ENCODE data around the gene CPEB4. TPM values are rescaled to one million over a fixed set of nuclear protein-coding genes. Genes with fewer than 3 reads are reported as not detected.

The CPEB4 gene
- total RNA-seq, 1 experiment from 2014 or later: 27.7 TPM

DNA sequence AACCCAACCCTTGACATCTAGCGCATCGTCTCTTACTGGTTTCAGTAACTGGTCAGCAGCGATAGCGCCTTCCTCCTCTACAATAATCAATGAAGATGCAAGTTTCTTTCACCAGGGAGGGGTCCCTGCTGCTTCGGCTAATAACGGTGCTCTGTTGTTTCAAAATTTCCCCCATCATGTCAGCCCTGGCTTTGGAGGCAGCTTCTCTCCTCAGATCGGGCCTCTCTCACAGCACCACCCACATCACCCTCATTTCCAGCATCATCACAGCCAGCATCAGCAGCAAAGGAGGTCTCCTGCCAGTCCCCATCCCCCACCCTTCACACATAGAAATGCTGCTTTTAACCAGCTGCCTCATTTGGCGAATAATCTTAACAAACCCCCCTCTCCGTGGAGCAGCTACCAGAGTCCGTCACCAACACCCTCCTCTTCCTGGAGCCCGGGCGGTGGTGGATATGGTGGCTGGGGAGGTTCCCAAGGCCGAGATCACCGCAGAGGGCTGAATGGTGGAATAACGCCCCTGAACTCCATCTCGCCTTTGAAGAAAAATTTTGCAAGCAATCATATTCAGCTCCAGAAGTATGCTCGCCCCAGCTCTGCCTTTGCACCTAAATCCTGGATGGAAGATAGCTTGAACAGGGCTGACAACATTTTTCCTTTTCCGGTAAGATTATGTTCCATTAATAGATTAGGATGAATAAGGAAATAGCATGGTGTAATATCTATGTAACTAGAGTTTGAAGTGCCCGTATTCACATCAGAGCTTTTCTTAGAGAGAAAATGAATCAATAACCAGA is 2.2 kb downstream of the CPEB4 start:
- Histone ChIP-seq H3K4me3 (ENCODE audit: low read depth in 2 of 2, low read length in 2 of 2) (peak overlapping the region; percentile 44 to 84), H3K27me3 (ENCODE audit: control insufficient read depth, insufficient read depth, low read length) (no peaks in the 10 kb centered on the region), H3K27ac (ENCODE audit: low read length) (peak overlapping the region; percentile 65), H3K4me1 (ENCODE audit: control insufficient read depth, insufficient read depth, low read length) (peaks cover 23% of the 10 kb centered on the region), H3K9me3 (ENCODE audit: control insufficient read depth, insufficient read depth, low read depth, low read length) (no peaks in the 10 kb centered on the region), H3K36me3 (ENCODE audit: control insufficient read depth, insufficient read depth, low read length) (peaks cover 2% of the 10 kb centered on the region; the same call in 1 of the 2 replicates)
- in situ Hi-C loops (cut with HindIII; ENCODE audit: low pct_unique_long_range_greater_than_20kb, low sequenced_read_pairs) (no loop called here), intact Hi-C loops (cut with micrococcal nuclease; ENCODE audit: unreplicated experiment) (no loop called here)
- TF ChIP-seq SIN3A (IDR thresholded peaks at IDR 0.05; ENCODE audit: borderline replicate concordance, insufficient read depth, low read depth, low read length) (no peak), TCF7L2 (IDR thresholded peaks at IDR 0.05; ENCODE audit: low read depth, low read length) (no peak)
- TF ChIP-seq, protein P1, sequence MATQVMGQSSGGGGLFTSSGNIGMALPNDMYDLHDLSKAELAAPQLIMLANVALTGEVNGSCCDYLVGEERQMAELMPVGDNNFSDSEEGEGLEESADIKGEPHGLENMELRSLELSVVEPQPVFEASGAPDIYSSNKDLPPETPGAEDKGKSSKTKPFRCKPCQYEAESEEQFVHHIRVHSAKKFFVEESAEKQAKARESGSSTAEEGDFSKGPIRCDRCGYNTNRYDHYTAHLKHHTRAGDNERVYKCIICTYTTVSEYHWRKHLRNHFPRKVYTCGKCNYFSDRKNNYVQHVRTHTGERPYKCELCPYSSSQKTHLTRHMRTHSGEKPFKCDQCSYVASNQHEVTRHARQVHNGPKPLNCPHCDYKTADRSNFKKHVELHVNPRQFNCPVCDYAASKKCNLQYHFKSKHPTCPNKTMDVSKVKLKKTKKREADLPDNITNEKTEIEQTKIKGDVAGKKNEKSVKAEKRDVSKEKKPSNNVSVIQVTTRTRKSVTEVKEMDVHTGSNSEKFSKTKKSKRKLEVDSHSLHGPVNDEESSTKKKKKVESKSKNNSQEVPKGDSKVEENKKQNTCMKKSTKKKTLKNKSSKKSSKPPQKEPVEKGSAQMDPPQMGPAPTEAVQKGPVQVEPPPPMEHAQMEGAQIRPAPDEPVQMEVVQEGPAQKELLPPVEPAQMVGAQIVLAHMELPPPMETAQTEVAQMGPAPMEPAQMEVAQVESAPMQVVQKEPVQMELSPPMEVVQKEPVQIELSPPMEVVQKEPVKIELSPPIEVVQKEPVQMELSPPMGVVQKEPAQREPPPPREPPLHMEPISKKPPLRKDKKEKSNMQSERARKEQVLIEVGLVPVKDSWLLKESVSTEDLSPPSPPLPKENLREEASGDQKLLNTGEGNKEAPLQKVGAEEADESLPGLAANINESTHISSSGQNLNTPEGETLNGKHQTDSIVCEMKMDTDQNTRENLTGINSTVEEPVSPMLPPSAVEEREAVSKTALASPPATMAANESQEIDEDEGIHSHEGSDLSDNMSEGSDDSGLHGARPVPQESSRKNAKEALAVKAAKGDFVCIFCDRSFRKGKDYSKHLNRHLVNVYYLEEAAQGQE (IDR thresholded peaks at IDR 0.05; ENCODE audit: insufficient read depth in 1 of 2, low read depth in 2 of 2, low read length in 1 of 2): no peak
- TF ChIP-seq, protein P2, sequence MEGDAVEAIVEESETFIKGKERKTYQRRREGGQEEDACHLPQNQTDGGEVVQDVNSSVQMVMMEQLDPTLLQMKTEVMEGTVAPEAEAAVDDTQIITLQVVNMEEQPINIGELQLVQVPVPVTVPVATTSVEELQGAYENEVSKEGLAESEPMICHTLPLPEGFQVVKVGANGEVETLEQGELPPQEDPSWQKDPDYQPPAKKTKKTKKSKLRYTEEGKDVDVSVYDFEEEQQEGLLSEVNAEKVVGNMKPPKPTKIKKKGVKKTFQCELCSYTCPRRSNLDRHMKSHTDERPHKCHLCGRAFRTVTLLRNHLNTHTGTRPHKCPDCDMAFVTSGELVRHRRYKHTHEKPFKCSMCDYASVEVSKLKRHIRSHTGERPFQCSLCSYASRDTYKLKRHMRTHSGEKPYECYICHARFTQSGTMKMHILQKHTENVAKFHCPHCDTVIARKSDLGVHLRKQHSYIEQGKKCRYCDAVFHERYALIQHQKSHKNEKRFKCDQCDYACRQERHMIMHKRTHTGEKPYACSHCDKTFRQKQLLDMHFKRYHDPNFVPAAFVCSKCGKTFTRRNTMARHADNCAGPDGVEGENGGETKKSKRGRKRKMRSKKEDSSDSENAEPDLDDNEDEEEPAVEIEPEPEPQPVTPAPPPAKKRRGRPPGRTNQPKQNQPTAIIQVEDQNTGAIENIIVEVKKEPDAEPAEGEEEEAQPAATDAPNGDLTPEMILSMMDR (IDR thresholded peaks at IDR 0.05): no peak
- peak; percentile 52 for DNase-seq (ENCODE audit: low read depth, low spot score)
- CTCF ChIA-PET: interaction anchor here (0.8 kb wide), 1 partner anchor 9 kb away, joined by 4 read pairs; no protein-coding TSS in a partner anchor
- no TSS peak for BruUV-seq (replicated peaks)
- ATAC-seq: no peak
- POLR2A ChIA-PET: no interaction called here

- ATAC-seq (no peak), DNase-seq (ENCODE audit: low read depth, low spot score) (no peak)
- peaks cover 2% of the 10 kb centered on the region; the same call in 1 of the 2 replicates for H3K36me3 ChIP-seq (ENCODE audit: control insufficient read depth, insufficient read depth, low read length)
- in situ Hi-C loops (cut with HindIII; ENCODE audit: low pct_unique_long_range_greater_than_20kb, low sequenced_read_pairs): no loop called here
- peaks cover 23% of the 10 kb centered on the region for H3K4me1 ChIP-seq (ENCODE audit: control insufficient read depth, insufficient read depth, low read length)
- POLR2A ChIA-PET: interaction anchor here (0.7 kb wide), 1 partner anchor 72 kb away, joined by 5 read pairs; no protein-coding TSS in a partner anchor
- TF ChIP-seq, protein P1 (IDR thresholded peaks at IDR 0.05; ENCODE audit: insufficient read depth in 1 of 2, low read depth in 2 of 2, low read length in 1 of 2): no peak
- CTCF ChIA-PET: interaction anchor here (0.8 kb wide), 1 partner anchor 10 kb away, joined by 4 read pairs; no protein-coding TSS in a partner anchor
- H3K9me3 ChIP-seq (ENCODE audit: control insufficient read depth, insufficient read depth, low read depth, low read length): no peaks in the 10 kb centered on the region
- H3K4me3 ChIP-seq (ENCODE audit: low read depth in 2 of 2, low read length in 2 of 2): peak overlapping the region; percentile 44 to 84
- H3K27me3 ChIP-seq (ENCODE audit: control insufficient read depth, insufficient read depth, low read length): no peaks in the 10 kb centered on the region
- peak overlapping the region; percentile 65; the same call in 1 of the 2 replicates for H3K27ac ChIP-seq (ENCODE audit: low read length)
- BruUV-seq (replicated peaks): no TSS peak
- intact Hi-C loops (cut with micrococcal nuclease; ENCODE audit: unreplicated experiment): no loop called here
These were observed 3.4 kb downstream of the CPEB4 start for GRCh38 chr5:173891308-173892116.

All from Panc1 (cell line).